Bladder microvascular endothelial cell (primary cell): Measurements from ENCODE around the gene P2RY4. TPM values are rescaled to one million over a fixed set of nuclear protein-coding genes. Genes with fewer than 3 reads are reported as not detected.

Experiments used
- total RNA-seq: library from RNA; depleted of rRNA; stranded (reverse); fragments of >200 nt; gene quantifications from 2 replicates; pipeline ENCODE4 v1.2.3, GENCODE V29; 2014

Gene P2RY4
- 0.06 TPM in 1 of 2 replicates, not detected in the other for total RNA-seq

DNA sequence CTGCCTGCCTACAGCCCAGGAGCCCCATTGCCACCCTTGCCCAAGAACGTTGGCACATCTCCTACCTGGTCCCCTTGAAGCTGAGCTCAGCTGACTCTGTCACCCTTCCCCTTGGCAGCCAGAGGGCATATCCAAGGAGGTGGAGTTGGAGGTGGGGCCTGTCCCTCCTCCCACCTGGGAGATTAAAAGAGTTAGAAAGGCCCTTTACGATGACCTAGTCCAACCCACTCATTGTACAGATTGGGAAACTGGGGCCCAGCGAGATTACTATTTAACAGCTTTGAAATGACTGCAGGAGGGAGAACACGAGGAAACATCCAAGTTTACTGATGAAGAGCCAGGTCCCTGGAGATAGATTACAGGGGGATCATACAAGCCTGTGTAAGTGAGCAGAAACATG, at the start of gene P2RY4:
TSS of gene P2RY4 (minus strand) at position 101 of the 400 bp plus-strand sequence. CDS start 580 bp downstream, outside the sequence.

DNA sequence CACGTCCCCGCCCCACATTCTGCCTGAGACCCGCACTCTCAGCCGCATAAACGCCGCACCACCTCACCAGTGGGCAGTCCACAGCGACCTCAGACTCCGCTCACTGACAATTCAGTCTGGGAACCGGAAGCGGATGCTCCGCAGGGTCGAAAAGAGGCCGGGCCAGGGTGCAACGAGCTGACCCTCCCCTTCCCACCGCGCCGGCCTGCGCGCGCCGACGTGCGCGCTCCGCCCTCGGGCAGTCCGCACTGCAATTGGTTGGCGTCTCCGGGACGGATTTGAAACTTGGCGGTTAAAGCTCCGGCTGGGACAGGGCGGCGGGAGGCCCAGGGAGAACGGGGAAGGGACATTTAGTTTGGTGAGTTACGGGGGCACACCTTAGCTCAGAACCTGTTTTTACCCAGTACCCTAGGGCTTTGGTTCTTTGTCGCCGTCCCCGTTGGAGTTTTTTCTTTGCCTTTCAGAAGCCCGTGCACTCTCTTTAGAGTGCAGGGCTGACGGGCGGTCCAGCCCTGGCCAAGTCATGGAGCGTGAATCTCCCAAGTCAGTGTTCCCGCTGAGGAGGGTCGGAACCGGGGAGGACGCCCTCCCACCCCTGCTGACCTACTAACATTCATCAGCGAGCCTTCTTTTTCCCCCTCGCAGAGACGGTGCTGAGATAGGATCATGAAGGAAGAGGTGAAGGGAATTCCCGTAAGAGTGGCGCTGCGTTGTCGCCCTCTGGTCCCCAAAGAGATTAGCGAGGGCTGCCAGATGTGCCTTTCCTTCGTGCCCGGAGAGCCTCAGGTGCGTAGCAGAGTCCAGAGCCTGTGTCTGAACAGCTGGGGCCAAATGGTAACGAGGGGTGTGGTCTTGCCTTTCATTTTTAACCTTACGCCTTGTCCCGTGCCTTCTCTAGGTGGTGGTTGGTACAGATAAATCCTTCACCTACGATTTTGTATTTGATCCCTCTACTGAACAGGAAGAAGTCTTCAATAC, 30.1 kb upstream of the P2RY4 start, which contains the start of the genes KIF4A and PDZD11:
TSS of gene KIF4A (plus strand) at position 312 of the 978 bp plus-strand sequence. CDS start at position 667, 355 bp downstream.
TSS of gene PDZD11 (minus strand) at position 135 of the 978 bp plus-strand sequence. CDS start 586 bp downstream, outside the sequence.

DNA sequence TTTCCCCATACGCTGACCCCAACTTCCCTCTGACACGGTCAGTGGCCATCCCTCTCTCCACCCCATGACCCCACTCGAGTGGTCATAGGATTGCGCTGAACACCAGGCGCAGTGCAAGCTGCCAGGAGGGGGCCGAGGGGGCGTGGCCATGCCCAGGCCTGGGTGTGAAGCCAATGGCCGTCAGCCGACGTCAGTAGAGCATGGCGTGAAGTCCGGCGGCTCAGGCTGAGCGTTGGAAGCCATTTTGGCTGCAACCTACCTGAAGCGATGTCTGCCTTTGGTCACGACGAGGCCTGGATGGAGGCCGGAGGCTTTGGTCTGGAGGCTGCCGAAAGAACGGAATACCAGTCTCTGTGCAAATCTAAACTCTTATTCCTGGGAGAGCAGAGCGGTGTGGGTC, 21.9 kb upstream of the P2RY4 start, which contains the start of gene RAB41:
TSS of gene RAB41 (plus strand) at position 222 of the 400 bp plus-strand sequence. CDS start at position 268, 46 bp downstream.

DNA sequence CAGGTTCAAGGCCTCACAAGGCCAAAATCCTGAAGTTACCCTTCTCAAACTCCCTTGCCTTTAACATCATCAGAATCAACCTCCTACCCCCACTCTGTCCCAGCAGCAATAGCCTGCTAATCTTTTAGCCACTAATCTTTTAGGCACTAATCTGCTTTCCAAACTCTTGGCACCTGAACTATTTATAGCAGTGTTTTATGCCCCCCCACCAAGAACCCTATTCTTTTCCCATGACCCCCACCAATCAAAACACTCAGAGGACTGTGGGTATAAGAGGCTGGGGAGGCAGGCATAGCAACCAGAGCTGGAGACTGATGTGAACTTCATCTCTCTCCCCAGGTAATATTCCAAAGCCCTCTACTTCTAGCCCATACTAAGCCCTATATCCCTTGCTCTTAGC, 8.0 kb upstream of the P2RY4 start, which contains the start of gene ARR3:
TSS of gene ARR3 (plus strand) at position 301 of the 400 bp plus-strand sequence. CDS start 1,052 bp downstream, outside the sequence.

DNA sequence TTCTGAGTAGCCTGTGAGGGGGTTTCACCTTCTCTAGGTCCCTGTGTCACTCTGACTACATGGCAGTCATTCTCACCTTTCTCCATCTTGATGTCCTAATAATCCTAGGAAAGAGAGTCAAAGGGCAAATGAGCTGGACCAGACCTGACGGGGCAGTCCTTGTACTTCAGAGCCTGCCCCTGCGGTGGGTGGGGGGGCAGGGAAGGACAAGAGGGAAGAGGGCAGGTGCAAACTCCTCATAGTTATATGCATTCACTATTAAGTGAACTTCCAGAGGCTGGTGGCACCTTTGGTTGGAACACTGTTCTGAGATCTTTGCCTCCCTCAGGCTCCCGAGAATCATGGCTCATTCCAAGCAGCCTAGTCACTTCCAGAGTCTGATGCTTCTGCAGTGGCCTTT, 25.6 kb downstream of the P2RY4 start, which contains the start of gene AWAT1:
TSS of gene AWAT1 (plus strand) at position 301 of the 400 bp plus-strand sequence. CDS start at position 342, 41 bp downstream.

Other genes starting within 250 kb of the P2RY4 start
- 0.25 TPM in 1 of 2 replicates, not detected in the other for gene AWAT2, start 210.3 kb downstream of the P2RY4 start, total RNA-seq
- not detected in 2 replicates for gene OTUD6A, start 197.7 kb downstream of the P2RY4 start, total RNA-seq
- gene IGBP1, start 126.8 kb downstream of the P2RY4 start, total RNA-seq = 69.3 and 74.0 TPM in 2 replicates
- 0.16 TPM in 1 of 2 replicates, not detected in the other for gene DGAT2L6, start 82.7 kb downstream of the P2RY4 start, total RNA-seq
- not detected in 2 replicates for gene AWAT1, start 25.5 kb downstream of the P2RY4 start, total RNA-seq
- not detected in 2 replicates for gene ARR3, start 8.1 kb upstream of the P2RY4 start, total RNA-seq
- not detected in 2 replicates for gene RAB41, start 22.0 kb upstream of the P2RY4 start, total RNA-seq
- 30.0 and 31.4 TPM in 2 replicates for gene PDZD11, start 29.7 kb upstream of the P2RY4 start, total RNA-seq
- 11.3 and 13.8 TPM in 2 replicates for gene KIF4A, start 29.9 kb upstream of the P2RY4 start, total RNA-seq
- gene GDPD2, start 163.1 kb upstream of the P2RY4 start, total RNA-seq = not detected in 2 replicates
- gene DLG3, start 184.6 kb upstream of the P2RY4 start, total RNA-seq = 0.32 and 1.4 TPM in 2 replicates